ENCODE results near the gene RIC1.
"Not testable (repeated sequence)": the region's sequence is repeated elsewhere in the genome, so short reads cannot be mapped to it uniquely, and the experiment has no call there.

The RIC1 gene

GRCh38 chr9:5790923-5791322, 162.0 kb downstream of the RIC1 start:
- no peak for DNase-seq

- no peak for DNase-seq
These were observed 163.0 kb downstream of the RIC1 start for GRCh38 chr9:5791870-5792269.

- no peak for DNase-seq
These were observed 164.9 kb downstream of the RIC1 start for GRCh38 chr9:5793812-5794211.

DNA sequence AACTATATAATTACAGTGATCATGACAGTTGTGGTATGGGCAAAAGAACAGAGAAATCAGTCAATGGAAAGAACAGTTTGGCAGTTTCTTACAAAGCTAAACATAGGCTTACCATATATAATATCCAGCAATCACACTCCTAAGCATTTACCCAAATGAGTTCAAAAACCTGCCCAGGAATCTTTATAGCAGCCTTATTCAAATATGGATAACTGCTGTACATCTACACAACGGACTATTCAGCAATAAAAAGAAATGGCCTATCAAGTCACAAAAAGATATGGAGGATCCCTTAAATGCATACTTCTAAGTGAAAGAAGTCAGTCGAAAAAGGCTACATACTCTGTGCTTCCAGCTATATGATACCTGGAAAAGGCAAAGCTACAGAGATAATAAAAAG, 167.4 kb downstream of the RIC1 start:
- DNase-seq, result no peak

- no peak for DNase-seq
These were observed 169.7 kb downstream of the RIC1 start for GRCh38 chr9:5798581-5798980.

GRCh38 chr9:5799314-5799713, 170.4 kb downstream of the RIC1 start:
- DNase-seq, result no peak

- DNase-seq, result not testable (repeated sequence)
These were observed 171.5 kb downstream of the RIC1 start for GRCh38 chr9:5800378-5800777.

DNA sequence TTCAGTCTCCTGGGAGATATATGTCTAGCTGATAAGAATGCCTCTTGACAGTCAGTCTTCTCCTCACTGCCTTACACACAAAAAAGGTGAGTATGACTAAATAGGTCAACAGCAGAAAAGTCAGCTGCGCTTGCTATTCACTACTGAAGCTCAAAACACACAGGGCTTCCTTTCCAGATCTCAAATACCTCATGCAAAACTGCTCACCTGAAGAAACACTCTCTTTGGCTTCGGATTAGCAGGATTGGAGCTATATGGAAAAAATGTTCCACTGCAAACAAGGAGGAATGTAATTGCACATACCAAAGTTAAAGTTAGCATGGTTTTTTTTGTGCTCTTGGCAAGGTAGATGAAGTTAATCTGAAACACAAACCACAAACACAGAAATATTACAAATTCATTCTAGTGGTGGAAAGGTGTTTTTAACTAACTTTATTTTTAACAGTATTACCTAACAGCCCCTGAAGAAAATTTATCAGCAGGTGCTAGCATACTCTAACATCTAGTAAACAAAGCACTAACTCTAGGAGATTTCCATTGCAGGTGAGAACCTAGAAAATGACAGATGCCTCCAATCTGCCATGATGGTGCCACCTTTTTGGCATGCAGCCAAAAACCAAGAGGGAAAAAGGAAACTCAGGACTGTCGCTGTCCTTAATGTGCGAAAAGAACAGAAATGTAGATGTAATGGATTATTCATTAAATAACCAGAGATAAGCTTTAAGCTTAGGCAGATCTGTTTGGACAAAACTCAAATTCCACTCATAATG, 172.2 kb downstream of the RIC1 start:
- no peak for DNase-seq

- DNase-seq, result no peak
These were observed 172.8 kb downstream of the RIC1 start for GRCh38 chr9:5801739-5802113.

GRCh38 chr9:5805478-5805877, 176.6 kb downstream of the RIC1 start:
- no peak for DNase-seq

DNA sequence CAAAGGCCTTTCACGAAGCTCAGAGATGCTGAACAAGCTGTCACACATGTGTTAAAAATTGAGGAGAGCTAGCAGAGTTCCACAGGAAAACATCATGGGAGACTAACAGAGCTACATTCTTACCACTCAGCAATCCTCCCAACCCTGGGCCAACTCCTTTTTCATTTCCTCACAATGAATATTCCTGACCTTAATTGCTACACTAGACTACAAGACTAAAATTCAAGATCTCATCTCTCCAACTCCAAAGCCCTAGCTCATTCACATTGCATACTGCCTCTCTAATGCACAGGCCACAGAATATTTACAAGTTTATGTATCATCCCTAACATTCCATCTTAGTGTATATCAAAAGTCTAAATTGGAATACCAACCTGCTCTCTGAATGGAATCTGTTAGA, 182.8 kb downstream of the RIC1 start:
- DNase-seq, result no peak

- DNase-seq, result no peak
These were observed 184.9 kb downstream of the RIC1 start for GRCh38 chr9:5813824-5814223.

GRCh38 chr9:5815461-5815860, 186.6 kb downstream of the RIC1 start:
- no peak for DNase-seq

GRCh38 chr9:5817862-5818261, 189.0 kb downstream of the RIC1 start:
- DNase-seq, result no peak

DNA sequence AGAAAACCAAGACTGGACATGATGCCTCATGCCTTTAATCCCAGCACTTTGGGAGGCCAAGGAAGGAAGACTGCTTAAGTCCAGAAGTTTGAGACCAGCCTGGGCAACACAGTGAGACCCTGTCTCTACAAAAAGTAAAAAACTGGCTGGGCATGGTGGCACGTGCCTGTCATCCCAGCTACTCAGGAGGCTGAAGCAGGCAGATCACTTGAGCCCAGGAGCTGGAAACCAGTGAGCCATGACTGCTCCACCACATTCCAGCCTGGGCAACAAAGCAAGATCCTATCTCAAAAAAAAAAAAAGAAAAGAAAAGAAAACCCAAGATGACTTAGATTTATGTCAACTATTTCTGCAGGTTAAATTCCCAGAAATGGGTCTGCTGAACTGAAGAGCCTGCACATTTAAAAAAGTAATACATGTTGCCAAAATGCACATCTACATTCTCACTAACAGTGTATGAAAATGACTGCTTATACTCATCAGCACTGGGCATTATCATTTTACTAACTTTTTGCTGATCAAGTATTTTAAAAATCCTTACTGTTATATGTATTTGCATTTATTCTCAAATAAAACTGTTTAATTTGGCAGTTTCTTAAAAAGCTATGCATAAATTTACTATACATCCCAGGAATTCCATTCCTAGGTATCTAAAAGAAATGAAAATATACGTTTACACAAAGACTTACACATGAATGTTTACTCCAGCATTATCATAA, 189.7 kb downstream of the RIC1 start:
- no peak for DNase-seq

GRCh38 chr9:5819174-5819573, 190.3 kb downstream of the RIC1 start:
- no peak for DNase-seq

DNA sequence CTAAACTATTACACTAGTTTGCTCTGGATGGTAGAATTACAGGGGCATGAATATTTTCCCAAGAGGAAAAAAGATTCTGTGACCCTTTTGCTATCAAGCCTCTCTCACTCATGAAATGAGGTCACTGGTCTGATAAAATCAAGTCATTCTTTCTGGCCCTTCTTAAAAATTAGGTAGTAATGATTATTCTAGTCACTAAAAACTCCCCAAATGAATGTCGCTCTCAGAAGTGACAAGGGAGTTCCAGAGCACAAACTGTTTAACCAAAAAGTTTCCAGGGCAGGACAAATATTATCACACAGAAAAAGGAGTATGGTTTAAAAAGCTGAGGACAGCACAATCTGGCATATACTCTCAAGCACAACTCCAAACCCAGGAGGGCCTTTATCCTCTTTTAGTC, 191.5 kb downstream of the RIC1 start:
- DNase-seq, result no peak

DNA sequence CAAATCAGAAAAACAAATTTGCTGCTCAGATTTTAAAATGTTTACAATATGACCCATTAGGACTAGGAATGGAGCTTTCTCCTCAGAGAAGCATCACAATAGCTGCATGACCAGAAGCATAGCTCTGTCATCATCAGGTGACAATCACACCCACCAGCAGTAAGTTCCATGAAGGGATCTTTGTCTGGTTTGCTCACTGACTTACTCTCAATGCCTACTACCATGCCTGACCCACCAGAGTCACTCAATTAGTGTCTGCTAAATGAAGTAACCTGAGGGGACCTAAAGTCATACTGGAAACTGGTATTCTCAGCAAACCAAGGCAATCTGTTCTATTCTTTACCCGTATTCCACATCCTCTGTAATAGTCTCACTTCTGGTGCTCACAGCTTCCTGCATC, 196.3 kb downstream of the RIC1 start:
- DNase-seq, result no peak
